Hepatic stellate cell (primary cell): ENCODE data around the gene SYTL2.
A peak's percentile ranks its signal among the peaks of the same experiment; 100 is the strongest.

Source experiments
- DNase-seq: peaks from one replicate; pipeline ENCODE4 v3.0.0; 2011; ENCODE audit warnings: low spot score

Gene SYTL2

DNA sequence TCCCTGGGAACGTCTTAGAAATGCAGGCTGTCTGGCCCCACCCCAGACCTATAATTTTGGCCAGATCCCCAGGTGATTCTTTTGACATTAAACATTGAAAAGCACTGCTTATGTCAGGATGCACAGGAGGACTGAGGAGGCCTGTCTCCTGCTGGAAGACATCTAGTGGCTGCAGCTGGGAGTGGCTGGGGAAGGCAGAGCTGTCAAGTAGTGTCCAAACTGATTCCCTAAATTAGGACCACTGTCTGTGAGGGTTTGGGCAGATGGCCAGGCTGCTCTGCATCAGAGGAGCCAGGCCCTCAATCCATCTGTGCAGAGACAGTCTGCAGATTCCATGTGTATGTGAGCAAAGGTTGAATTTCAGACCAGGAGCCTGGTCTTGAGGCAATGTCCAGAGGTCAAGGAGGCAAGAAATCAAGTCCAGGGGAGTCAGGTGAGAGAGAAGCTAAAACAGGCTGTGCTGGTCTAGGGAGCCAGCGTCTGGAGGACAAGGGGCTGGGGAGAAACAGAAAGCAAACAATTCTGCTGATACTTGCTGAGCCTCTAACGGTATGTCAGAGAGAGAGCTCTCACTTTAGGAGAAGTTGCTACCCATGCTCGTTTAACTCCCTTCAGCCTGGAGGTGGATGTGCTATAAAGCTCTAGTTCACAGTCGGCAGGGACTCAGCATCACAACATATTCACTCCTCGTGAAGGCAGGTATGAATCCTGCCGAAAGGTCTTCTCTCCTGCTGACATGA lies 15.3 kb upstream of the SYTL2 start:
- peak; percentile 58 for DNase-seq

DNA sequence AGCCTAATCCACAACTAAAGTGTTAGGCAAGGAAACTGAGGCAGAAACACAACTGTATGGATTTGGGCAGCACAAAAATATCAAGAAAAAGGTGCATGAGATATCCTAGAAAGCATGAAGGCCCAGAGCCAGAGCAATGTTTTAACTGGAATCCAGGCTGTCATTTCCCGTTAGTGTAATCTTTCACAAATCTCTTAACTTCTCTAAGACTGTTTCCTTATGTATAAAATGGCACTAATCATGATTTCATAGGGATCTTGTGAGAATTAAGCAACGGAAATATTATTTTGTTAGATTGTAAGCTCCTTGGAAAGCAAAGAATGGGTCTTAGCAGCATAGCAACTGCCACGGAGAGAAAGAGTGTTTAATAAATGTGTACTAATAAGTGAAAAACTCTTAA lies 14.7 kb upstream of the SYTL2 start:
- DNase-seq = no peak

DNA sequence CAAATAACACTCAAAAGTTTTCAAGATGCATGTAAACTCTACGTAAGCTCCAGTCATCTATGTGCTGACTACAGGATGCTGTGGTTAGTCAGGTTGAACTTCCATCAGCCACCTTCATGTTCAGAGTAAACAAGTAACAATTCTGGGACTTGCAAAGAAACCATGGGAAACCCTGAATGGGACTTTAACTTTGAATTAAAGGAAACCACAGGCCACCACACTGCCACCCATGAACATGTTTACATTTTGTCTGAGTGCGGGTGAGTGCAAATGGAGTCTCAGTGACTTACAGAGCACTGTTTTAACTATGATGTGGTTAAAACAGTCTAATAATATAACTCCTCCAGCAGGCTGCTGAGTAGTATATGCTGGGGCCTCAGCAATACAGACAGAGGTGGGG lies 12.9 kb upstream of the SYTL2 start:
- DNase-seq = no peak

DNA sequence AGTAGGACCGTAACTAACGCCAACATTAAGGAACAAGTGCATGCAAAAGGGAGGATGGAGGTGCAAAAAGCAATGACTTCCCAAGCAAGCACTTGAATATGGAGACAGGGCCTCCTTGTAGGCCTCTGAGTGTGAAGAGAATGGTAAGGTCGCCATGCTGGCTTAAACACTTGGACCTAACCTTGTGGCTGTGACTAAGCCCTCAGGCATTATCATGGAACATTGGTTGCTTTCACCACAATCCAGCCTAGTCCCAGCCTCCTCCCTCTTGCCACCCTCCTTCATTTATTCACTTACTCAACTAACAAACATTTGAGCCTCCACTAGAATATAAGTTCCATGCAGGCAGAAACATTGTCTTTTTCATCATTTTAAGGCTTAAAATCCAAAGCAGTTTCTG lies 11.9 kb upstream of the SYTL2 start:
- no peak for DNase-seq

DNA sequence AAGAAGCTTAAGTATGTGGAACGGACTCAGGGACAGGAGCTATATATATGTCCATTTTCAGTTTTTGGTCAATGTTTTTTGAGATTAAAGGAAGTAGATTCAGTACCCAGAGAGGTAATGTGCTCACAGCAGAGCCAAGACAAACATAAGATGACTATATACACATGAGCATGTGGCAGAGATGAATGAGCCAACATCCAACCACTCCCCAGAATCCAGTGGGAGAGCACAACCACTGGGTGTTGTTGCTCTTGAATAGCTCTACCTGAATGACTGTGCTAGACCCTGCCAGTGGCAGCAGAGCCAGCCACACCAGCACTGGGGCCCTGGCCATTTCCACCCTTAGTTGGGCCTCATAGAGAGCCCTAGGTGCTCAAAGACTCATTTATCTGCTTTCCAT lies 10.7 kb upstream of the SYTL2 start:
- no peak for DNase-seq

DNA sequence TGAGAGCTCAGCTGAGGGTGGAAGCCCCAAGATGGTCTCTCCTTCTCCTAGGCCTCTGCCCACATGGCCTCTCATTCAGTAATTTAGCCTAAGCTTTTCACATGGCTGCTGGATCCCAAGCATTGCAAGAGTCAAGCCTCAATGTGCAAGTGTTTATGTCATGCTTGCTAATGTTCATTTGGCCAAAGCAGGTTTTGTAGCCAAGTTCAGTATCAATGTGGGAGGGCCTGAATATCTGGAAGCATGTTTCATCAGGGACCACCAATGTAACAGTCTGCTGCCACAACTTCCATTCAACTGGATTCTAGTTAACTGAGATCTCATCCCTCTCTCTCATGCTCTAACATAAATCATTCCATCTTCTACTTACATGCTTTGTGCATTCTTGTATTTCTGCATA lies 8.5 kb upstream of the SYTL2 start:
- DNase-seq = no peak

DNA sequence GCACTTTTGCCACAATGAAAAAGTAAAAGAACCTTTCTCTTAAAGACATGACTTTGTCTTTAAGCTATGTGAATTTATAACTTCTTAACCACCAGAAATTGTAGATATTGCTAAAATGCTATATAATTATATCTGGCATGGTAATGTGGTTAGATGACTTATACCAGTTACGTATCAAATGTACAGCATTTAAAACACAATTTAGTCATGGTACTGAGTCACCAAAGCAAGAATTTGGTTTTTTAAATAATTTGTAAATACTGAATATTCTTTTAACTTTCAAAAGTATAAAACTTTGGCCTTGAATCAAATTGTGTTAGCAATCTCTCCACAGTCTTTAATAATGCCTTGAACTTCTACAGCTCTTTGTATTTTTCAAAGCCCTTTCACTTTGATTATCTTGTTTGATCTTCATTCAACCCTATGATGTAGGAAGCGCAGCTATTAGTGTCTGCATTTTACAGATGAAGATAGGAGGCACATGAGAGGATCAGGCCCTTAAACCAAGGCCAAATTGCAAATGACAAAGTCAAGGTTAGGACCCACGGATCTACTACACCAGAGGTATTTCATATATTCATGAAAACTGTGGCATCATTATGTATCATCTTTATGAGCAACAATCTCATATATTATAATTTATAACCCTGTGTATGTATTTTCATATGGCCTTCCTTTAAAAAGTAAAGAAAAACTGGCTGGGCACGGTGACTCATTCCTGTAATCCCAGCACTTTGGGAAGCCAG lies 4.4 kb upstream of the SYTL2 start:
- peak; percentile 31 for DNase-seq

DNA sequence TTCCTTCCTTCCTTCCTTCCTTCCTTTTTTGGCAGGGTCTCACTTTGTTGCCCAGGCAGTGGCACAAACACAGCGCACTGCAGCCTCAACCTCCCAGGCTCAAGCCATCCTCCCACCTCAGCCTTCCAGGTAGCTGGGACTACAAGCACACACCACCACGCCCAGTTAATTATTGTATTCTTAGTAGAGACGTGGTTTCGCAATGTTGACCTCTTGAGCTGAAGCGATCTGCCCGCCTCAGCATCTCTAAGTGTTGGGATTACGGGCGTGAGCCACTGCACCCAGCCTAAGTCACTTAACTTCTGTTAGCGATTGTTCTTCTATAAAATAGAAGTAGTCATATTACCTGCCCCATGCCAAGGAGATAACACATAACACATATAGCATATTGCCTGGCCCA lies 2.8 kb upstream of the SYTL2 start:
- no peak for DNase-seq

DNA sequence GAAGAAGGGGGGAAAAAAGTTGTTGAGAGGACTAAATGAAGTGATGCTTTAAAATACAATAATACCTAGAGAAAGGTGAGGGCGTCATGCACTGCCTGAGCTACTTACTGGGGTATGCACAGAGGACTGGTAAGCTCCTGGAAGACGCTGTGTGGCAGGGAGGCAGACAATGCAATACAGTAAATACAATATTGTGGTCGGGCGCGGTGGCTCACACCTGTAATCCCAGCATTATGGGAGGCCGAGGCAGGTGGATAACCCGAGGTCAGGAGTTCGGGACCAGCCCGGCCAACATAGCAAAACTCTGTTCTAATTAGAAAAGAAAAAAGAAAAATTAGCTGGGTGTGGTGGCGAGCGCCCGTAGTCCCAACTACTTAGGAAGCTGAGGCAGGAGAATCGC lies 683 bp upstream of the SYTL2 start:
- DNase-seq = no peak

DNA sequence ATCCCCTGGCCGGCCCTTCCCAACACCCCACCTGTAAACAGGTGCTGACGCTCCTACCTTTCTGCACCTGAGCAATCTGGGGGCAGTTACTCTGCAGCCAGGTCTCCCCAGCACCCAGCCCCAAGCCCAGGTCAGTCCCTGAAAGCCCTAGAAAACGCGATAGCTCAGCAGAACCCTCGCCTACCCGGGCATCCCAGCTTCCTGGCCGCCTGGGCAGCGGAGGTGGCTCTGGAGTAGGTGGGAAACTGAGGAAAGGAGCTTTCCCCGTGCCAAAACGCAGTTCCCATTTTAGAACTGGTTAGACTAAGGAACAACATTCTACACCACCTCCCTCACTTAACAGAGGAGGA lies 445 bp downstream of the SYTL2 start:
- DNase-seq = no peak

DNA sequence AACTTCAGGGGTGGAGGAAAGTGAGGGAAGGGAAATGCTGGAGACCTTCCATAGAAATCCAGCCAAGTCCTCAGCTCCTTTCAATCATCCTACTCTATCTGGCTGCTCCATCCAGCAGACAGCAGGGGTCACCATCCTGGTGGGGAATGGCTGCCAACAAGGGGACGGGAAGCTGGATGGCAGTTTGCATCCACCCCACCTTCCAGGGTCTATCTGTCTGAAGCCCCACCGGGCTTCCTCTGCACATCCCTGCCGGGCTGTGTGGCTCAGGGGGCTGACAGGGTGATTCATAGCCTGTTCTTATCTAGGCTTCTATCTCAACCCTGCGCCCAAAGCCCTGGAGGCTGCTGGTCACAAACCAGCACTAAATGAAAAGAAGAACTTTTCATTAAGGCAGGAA lies 1.1 kb downstream of the SYTL2 start:
- peak; percentile 33 for DNase-seq

DNA sequence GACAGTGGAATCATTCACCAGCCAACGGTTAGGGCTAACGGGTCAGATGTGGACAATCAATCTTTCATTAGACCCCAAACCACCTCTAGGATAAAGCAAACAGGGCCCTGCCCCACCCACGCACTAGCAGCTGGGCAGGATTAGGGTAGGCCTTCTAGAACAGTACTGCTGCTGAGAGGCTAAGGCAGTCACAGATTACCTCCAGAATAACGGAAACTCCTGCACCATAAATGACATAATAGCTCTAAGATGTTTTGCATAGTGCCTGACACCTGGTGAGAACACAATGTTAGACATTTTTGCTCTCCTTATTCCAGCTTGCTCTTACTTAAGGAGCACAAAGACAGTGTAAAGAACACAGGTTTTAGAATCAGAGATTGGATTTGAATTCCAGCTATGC lies 1.8 kb downstream of the SYTL2 start:
- no peak for DNase-seq

DNA sequence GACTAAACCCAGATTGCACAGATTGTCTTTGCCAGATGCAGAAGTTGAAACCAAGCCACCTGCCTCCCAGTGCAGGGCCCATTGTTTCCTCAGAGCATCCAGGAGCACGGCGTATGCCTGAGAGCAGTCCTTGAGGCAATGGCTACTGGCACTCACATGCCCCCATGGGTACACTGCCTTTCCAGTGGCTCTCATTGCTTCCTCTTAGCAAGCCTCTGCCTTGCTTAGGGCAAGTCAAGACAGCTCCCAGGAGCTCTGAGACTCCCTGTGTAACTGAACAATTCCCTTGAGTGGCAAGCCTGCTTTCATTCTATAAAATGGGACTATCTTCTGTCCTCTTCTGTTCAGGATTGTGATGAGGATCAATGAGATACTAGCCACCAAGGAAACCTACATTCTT lies 4.1 kb downstream of the SYTL2 start:
- DNase-seq = no peak

DNA sequence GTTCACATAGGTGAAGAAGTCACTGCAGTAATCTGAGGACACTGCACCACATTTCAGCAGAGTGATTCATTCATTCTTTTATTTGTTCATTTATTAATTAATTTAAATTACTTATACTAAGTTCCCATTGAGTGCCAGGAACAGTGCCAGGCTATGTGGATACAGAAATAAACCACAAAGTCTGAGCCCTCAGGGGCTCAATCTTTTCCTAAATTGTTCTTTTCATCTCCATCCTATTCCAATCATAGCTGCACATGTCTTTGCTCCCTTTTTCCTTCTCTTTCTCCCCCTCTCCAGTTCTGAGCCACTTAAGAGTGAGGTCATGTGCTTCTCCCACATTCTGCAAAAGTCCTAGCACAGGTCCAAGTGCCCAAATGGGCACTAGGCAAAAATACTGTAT lies 4.9 kb downstream of the SYTL2 start:
- DNase-seq = no peak

DNA sequence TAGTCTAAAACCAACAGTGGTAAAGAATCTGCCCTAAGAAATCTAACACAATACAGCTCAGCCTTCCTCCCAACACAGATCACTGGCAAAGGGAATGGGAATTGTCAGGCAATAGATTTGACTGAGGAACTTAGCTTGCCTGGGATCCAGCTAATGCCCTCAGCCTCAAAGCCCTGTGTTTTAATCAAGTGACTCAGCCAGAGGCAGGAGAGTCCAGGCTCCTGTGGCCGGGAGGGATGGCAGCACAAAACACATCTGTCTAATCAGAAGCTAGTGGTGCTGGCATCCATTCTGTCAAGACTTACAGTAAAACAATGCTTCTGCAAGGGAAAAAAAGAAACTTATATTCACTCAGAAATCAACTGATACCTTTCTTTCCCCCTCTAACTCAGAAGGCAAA lies 5.6 kb downstream of the SYTL2 start:
- DNase-seq = no peak

DNA sequence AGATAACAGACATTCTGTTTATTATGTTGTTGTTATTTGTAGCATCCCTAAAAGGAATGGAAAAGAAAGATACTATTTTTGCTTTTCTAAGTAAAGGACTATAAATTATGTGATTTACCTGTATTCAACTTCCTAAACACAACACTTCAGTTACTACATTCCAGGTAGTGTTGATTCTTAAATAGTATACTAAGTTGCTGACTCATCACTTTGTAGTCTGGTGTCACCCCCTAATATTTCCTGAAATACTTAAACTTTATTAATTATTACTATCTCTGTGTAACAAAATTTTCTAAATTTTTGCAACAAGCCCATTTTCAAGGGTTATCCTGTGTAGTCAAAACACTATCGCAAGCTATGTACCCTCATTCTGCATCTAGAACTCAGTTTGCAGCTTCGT lies 7.0 kb downstream of the SYTL2 start:
- no peak for DNase-seq

DNA sequence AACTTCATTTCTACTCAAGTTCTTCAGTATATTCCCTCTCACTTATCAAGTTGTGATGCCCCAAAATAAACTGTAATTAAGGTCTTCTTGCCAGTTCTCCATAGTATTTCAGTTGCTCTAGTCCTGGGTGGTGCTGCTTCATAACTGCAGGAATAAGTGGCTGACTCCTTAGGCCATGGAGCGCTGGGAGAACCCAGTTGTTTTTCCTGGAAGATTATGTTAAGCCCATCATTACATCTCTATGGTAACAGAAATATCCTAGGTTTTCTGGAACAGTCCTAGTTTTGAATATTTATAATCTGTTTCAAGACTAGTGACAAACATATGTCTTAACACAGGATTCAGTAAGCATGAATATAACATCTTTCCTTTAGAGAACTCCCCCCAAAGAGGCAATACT lies 7.6 kb downstream of the SYTL2 start:
- no peak for DNase-seq

DNA sequence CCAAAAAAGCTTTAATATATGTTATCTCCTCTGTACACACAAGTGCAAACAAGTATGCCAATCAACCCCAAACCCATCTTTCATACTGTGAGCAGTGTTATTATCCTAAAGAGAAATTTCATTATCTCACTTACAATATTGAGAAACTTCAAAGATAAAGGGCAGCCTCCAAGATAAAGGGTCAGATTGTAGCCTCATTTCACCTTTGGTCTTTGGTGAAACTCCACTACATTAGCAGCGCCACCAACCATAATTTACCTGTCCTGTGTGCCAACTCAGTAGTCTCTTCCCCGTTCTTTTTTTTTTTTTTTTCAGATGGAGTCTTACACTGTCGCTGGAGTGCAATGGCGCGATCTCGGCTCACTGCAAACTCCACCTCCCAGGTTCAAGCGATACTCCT lies 9.4 kb downstream of the SYTL2 start:
- DNase-seq = no peak

DNA sequence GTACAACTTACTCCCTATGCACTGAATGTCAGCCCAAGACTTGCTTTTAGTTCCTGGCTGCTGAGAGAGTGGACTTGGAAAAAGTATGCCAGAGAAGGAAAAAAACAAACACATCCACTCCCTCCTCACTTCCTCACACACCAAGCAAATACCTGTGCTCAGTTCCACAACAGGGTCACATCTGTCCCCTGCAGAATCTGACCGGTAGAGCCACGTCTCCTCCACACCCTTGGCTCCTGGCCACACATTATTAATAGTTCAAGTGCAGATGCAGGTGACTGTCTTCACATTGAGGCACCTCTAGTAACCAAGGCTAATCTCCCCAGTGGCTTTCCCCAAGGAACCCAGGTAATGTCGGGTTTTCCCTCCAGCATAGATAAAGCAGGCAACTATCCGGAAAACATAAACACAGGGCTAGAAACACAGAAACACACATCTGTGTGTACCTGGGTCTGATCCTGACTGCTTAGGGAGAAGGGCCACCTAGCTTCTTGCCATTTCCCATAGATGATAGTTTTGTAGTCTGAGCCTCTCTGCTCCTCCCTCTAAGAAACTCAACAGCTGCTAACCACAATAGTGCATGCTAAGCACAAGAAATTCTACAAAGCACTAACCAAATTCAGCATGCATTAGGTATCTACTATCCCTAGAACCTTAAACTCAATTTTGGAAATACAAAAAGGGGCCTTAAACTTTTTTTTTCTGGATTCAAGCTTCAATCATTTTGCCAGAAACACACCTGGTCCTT lies 10.2 kb downstream of the SYTL2 start:
- no peak for DNase-seq

DNA sequence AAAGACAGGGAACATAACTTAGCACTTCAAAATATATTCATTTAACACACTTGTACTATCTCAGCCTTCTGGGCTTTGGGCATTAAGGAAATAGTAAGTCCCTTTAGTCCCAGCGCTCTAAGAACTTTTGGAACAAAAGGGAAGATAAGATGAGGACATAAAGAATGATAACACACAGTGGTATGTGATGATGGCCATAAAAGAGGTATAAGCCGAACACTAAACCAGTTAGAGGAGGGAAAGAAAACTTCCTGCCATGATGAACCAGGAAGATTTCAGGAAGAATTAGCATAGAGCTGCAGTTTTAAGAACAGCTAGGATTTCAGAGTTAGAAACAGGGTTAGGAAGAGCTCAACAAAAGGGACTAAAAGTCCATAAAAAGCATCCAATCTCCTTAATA lies 11.8 kb downstream of the SYTL2 start:
- DNase-seq = no peak

DNA sequence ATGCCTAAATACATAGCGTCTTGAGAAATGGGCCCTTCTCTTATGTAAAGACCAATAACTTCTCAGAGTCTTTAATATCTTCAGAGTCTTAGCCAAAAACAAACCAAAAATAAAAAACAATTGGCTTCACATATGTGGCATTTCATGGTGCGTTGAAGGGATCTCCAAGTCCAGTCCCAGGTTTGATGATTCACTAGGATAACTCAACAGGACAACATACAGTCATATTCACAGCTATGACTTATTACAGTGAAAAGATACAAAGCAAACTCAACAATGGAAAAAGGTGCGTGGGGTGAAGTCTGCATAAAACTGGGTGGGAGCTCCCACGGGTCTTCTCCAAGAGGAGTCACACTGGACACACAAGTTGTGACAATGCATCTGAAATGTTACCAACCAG lies 12.6 kb downstream of the SYTL2 start:
- DNase-seq = no peak

DNA sequence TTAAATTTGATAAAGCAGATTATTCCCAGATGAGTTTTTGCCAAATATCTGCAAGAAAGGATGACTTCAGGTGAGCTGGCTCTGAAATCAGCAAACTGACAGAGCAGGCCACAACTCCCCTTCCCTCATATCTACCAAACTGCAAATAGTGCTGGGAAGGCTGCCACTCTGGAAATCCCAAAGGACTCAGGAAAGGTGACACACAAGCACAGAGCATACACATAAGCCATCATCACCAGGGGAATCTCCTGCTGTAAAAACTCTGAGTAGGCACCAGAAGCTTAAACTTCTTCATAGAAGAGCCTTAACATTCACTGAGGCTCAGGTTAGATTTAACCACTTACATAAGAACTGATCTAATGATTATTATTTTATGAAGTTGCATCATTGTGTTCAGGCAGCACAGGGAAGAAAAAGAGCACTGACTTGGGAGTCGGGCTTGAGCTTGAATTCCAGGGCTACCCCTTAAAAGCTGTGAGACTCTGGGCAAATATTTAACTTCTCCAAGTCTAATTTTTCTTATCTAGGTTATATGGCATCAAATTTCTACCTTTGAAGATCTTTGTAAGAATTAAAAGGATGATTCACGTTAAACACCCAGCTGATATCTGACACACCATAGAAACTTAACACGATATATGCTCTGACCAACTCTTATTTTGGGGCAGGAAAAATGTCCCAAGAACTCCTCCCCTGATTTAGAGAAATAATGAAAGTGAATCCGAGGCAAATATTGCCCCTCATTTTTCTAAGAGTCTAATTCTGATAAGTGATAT lies 15.0 kb downstream of the SYTL2 start:
- no peak for DNase-seq
